Skeletal muscle tissue (tissue), 4 donors: Measurements from ENCODE around the gene NDC80. TPM values are rescaled to one million over a fixed set of nuclear protein-coding genes. Genes with fewer than 3 reads are reported as not detected.
"Not testable (repeated sequence)": the region's sequence is repeated elsewhere in the genome, so short reads cannot be mapped to it uniquely, and the experiment has no call there.

Experiments
- H3K27ac ChIP-seq: one replicate; pipeline ENCODE4 v1.7.0; 2013; ENCODE audit warnings: mild to moderate bottlenecking, low read depth, low read length, inconsistent platforms
- H3K27me3 ChIP-seq, 3 donors: one replicate each; pipeline ENCODE4 v1.7.0; 2013; ENCODE audit warnings: low read length in 3 of 3; ENCODE audit not compliant: control insufficient read depth in 3 of 3, insufficient read depth in 3 of 3
- H3K36me3 ChIP-seq, 3 donors: one replicate each; pipeline ENCODE4 v1.7.0; 2013; ENCODE audit warnings: low read length in 3 of 3; ENCODE audit not compliant: control insufficient read depth in 3 of 3, insufficient read depth in 3 of 3
- H3K4me1 ChIP-seq, 3 donors: one replicate each; pipeline ENCODE4 v1.7.0; 2013; ENCODE audit warnings: low read length in 3 of 3, mild to moderate bottlenecking in 3 of 3; ENCODE audit not compliant: control insufficient read depth in 3 of 3, insufficient read depth in 3 of 3
- H3K4me3 ChIP-seq, 3 donors: one replicate each; pipeline ENCODE4 v1.7.0; 2013; ENCODE audit warnings: low read length in 3 of 3
- H3K9ac ChIP-seq, 3 donors: one replicate each; pipeline ENCODE4 v1.7.0; 2013; ENCODE audit warnings: low read length in 3 of 3, mild to moderate bottlenecking in 3 of 3, moderate library complexity in 2 of 3, low read depth in 1 of 3
- H3K9me3 ChIP-seq, 3 donors: one replicate each; pipeline ENCODE4 v1.7.0; 2013; ENCODE audit warnings: low read length in 3 of 3; ENCODE audit not compliant: control insufficient read depth in 3 of 3
- total RNA-seq: library from RNA; depleted of rRNA; stranded (reverse); fragments of >200 nt; gene quantifications from one replicate; pipeline ENCODE4 v1.2.3, GENCODE V29; 2014
- donor health status: Osteomylitis.

Gene NDC80
- total RNA-seq, 1 donor from 2014 or later, result 6.8 TPM

DNA sequence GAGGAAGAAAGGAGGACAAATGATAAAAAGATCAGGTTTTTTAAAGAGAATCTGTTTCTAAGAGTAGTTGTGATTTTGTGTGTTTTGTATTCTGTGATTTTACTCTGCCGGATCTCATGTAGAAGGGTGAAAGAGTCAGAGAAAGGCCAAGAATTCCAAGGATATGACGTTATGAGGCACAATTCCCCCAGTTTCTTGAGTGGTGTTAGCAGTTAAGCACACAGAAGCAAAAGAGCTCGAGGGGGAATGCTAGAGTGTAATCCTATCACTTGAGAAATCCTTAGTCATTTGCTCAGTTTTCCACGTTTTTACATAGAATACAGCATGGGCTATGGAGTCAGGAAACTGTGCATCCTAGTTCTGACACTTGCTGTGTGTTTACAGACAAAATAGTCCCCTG is 34.9 kb upstream of the NDC80 start:
- no peaks in the 10 kb centered on the region for H3K9me3 ChIP-seq
- peaks cover 0 to 9% (median 2%) of the 10 kb centered on the region in 3 donors for H3K36me3 ChIP-seq
- peaks cover 0 to 4% (median 0%) of the 10 kb centered on the region in 3 donors for H3K4me1 ChIP-seq
- H3K27me3 ChIP-seq, result no peaks in the 10 kb centered on the region
- H3K27ac ChIP-seq, result no peak overlapping the region
- no peak overlapping the region for H3K4me3 ChIP-seq
- H3K9ac ChIP-seq, result no peak overlapping the region

DNA sequence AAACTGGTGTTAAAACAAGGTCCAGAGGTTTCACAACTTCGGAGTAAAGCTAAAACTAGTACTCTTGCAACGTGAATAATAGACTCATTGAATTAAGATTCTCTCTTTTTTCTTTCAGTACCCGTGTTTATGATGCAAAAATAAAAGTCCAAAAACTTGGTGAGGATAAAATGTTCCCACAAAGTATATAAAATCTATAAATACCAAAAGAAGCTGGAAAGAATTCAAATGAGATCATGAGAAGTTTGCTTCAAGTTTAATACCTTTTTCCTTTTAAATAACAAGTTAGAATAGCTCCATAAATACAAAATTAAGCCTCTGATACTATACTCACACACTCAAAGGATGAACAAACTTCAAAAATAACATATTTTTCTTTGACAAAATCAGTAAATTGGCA is 34.1 kb upstream of the NDC80 start:
- H3K27me3 ChIP-seq, result no peaks in the 10 kb centered on the region

DNA sequence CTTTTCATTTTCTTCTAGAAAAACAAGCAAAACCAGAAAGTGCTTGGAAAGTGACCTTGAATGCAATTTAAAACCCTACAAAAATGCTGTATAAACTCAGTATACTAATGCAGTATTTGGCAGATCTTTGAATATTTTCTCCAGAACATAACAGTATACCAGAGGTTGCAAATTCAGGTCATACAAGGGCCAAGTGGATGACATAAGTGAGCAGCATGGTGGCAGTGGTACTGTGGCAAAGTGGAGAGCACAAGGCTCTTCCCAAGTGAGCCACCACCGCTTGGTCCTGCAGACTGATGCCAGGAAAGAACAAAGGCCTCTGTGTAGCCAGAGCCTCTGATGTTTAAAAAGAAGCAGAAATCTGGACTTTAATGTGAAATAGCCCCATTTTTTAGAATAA is 33.1 kb upstream of the NDC80 start:
- peaks cover 0 to 4% (median 0%) of the 10 kb centered on the region in 3 donors for H3K4me1 ChIP-seq
- peaks cover 0 to 9% (median 2%) of the 10 kb centered on the region in 3 donors for H3K36me3 ChIP-seq
- no peaks in the 10 kb centered on the region for H3K27me3 ChIP-seq
- no peak overlapping the region for H3K4me3 ChIP-seq
- H3K9me3 ChIP-seq, result no peaks in the 10 kb centered on the region
- H3K9ac ChIP-seq, result no peak overlapping the region
- H3K27ac ChIP-seq, result no peak overlapping the region

More for the DNA sequence above, 34.1 kb upstream of the NDC80 start:
- H3K9me3 ChIP-seq, result no peaks in the 10 kb centered on the region
- peaks cover 0 to 9% (median 2%) of the 10 kb centered on the region in 3 donors for H3K36me3 ChIP-seq
- H3K27ac ChIP-seq, result no peak overlapping the region
- no peak overlapping the region for H3K4me3 ChIP-seq
- H3K4me1 ChIP-seq, result peaks cover 0 to 4% (median 0%) of the 10 kb centered on the region in 3 donors
- H3K9ac ChIP-seq, result no peak overlapping the region

DNA sequence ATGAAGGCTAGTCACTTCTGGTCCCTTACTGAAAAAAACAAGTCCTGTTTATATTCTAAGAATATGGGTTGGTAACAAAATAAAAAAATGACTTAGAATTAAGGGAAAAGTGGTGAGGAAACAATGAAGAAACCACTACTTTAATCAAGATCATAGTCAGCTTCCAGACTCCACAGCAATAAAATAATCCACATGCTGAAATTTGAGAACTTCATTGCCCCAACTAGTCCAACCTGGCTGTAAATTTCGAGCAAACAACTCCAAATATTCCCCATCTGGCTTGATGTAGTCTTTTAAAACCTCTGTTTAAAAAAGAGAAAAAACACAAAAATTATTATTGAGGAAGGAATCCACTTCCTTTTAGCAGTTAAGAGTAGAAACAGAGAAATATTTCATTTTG is 32.5 kb upstream of the NDC80 start:
- H3K4me1 ChIP-seq, result peaks cover 0 to 4% (median 0%) of the 10 kb centered on the region in 3 donors
- H3K27ac ChIP-seq, result no peak overlapping the region
- H3K36me3 ChIP-seq, result peaks cover 0 to 13% (median 2%) of the 10 kb centered on the region in 3 donors
- no peak overlapping the region for H3K9ac ChIP-seq
- H3K27me3 ChIP-seq, result no peaks in the 10 kb centered on the region
- no peaks in the 10 kb centered on the region for H3K9me3 ChIP-seq
- no peak overlapping the region for H3K4me3 ChIP-seq

DNA sequence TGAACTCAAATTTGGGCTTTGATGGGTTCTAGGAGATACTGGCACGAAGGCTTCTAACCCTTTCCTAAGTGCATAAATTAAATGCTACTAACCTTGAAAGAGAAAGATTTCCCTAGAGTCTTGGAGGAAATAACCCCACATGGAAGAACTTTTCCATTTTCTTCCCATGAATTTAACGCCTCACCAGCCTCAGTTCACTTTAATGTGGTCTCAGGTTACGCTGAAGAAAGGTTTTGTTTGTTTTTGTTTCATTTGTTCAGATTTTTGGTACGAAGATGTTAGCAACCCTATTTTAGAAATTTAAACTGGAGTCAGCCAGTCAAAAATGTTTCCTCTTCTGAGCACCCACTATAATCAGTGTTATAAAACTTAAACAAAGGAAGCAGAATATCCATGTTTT is 30.8 kb upstream of the NDC80 start:
- Histone ChIP-seq H3K27me3 (no peaks in the 10 kb centered on the region), H3K9ac (no peak overlapping the region), H3K9me3 (no peaks in the 10 kb centered on the region), H3K4me3 (no peak overlapping the region), H3K27ac (no peak overlapping the region), H3K36me3 (peaks cover 0 to 8% (median 2%) of the 10 kb centered on the region in 3 donors), H3K4me1 (peaks cover 0 to 4% (median 0%) of the 10 kb centered on the region in 3 donors)

- H3K4me3 ChIP-seq, H3K36me3 ChIP-seq, H3K27ac ChIP-seq, H3K27me3 ChIP-seq, H3K9me3 ChIP-seq, H3K4me1 ChIP-seq, H3K9ac ChIP-seq: not testable (repeated sequence)
Observed at GRCh38 chr18:2541925-2542563, 29.3 kb upstream of the NDC80 start.

- Histone ChIP-seq H3K4me1 (no peaks in the 10 kb centered on the region), H3K9me3 (no peaks in the 10 kb centered on the region), H3K27ac (no peak overlapping the region), H3K4me3 (no peak overlapping the region), H3K36me3 (peaks cover 0 to 13% (median 3%) of the 10 kb centered on the region in 3 donors), H3K9ac (no peak overlapping the region), H3K27me3 (no peaks in the 10 kb centered on the region)
Observed at GRCh38 chr18:2545155-2545554, 26.2 kb upstream of the NDC80 start.

- Histone ChIP-seq H3K36me3 (peaks cover 0 to 19% (median 6%) of the 10 kb centered on the region in 3 donors), H3K27ac (no peak overlapping the region), H3K4me1 (no peaks in the 10 kb centered on the region), H3K9ac (no peak overlapping the region), H3K9me3 (no peaks in the 10 kb centered on the region), H3K27me3 (no peaks in the 10 kb centered on the region), H3K4me3 (no peak overlapping the region)
Observed at GRCh38 chr18:2547477-2548087, 23.8 kb upstream of the NDC80 start.

GRCh38 chr18:2549462-2549861 is 21.9 kb upstream of the NDC80 start:
- no peak overlapping the region for H3K9ac ChIP-seq
- no peak overlapping the region for H3K4me3 ChIP-seq
- H3K27ac ChIP-seq, result no peak overlapping the region
- no peaks in the 10 kb centered on the region for H3K9me3 ChIP-seq
- peaks cover 0 to 15% (median 6%) of the 10 kb centered on the region in 3 donors for H3K36me3 ChIP-seq
- no peaks in the 10 kb centered on the region for H3K4me1 ChIP-seq
- no peaks in the 10 kb centered on the region for H3K27me3 ChIP-seq

DNA sequence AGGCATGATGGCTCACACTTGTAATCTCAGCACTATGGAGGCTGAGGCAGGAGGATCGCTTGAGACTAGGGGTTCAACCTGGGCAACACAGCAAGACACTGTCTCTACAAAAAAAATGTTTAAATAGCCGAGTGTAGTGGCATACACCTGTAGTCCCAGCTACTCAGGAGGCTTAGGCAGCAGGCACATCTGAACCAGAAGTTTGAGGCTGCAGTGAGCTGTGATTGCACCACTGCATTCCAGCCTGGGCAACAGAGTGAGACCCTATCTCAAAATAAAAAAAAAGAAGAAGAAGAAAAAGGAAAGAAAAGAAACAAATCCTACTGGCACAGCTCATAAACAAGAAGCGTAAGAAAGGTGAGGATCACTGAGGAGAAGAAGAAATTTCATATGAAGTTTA is 19.9 kb upstream of the NDC80 start:
- H3K9ac ChIP-seq, result no peak overlapping the region
- H3K9me3 ChIP-seq, result no peaks in the 10 kb centered on the region
- no peak overlapping the region for H3K27ac ChIP-seq
- H3K4me3 ChIP-seq, result no peak overlapping the region
- H3K4me1 ChIP-seq, result no peaks in the 10 kb centered on the region
- no peaks in the 10 kb centered on the region for H3K27me3 ChIP-seq
- peaks cover 0 to 15% (median 6%) of the 10 kb centered on the region in 3 donors for H3K36me3 ChIP-seq
